KMS-11 (cell line): ENCODE results near the gene LARP1.

Experiments used
- H2AFZ ChIP-seq: fragments of 200-600 bp; sonication (generic); 2 replicates; pipeline ENCODE4 v1.6.1; 2016; ENCODE audit warnings: antibody characterized with exemption, mixed run types, low read depth
- H3K27ac ChIP-seq: fragments of 200-600 bp; sonication (generic); 2 replicates; pipeline ENCODE4 v1.6.1; 2016; ENCODE audit warnings: mild to moderate bottlenecking, mixed run types
- H3K27me3 ChIP-seq: fragments of 200-600 bp; sonication (generic); 2 replicates; pipeline ENCODE4 v1.6.1; 2017; ENCODE audit warnings: mild to moderate bottlenecking, low read depth, mixed run types, moderate library complexity; ENCODE audit not compliant: insufficient read depth
- H3K36me3 ChIP-seq: fragments of 200-600 bp; sonication (generic); 2 replicates; pipeline ENCODE4 v1.6.1; 2017; ENCODE audit warnings: mild to moderate bottlenecking, mixed run types; ENCODE audit not compliant: insufficient read depth
- H3K4me1 ChIP-seq: fragments of 200-600 bp; sonication (generic); 2 replicates; pipeline ENCODE4 v1.6.1; 2016; ENCODE audit warnings: mild to moderate bottlenecking, low read depth, mixed run types; ENCODE audit not compliant: poor library complexity, severe bottlenecking
- H3K4me2 ChIP-seq: fragments of 200-600 bp; sonication (generic); 2 replicates; pipeline ENCODE4 v1.7.0; 2016; ENCODE audit warnings: mild to moderate bottlenecking, mixed run types
- H3K4me3 ChIP-seq: fragments of 200-600 bp; sonication (generic); IDR thresholded peaks from 2 replicates; pipeline ENCODE4 v1.6.1; 2017; ENCODE audit warnings: low read depth, low read length, mixed read lengths; ENCODE audit not compliant: insufficient read depth
- H3K79me2 ChIP-seq: fragments of 200-600 bp; sonication (generic); 2 replicates; pipeline ENCODE4 v1.6.1; 2016; ENCODE audit warnings: low read depth, mixed run types; ENCODE audit not compliant: insufficient read depth
- H3K9ac ChIP-seq: fragments of 200-600 bp; sonication (generic); 2 replicates; pipeline ENCODE4 v1.6.1; 2016; ENCODE audit warnings: mild to moderate bottlenecking, mixed run types
- H4K20me1 ChIP-seq: fragments of 200-600 bp; sonication (generic); 2 replicates; pipeline ENCODE4 v1.6.1; 2016; ENCODE audit warnings: mild to moderate bottlenecking, mixed run types; ENCODE audit not compliant: insufficient read depth
- CTCF ChIP-seq: fragments of 200-600 bp; sonication (generic); conservative IDR thresholded peaks from 2 replicates; pipeline ENCODE4 v1.6.1; 2017; ENCODE audit warnings: low read depth, mild to moderate bottlenecking, antibody characterized with exemption, low read length, moderate library complexity, mixed read lengths

The LARP1 gene

GRCh38 chr5:154722936-154723335, 32.2 kb upstream of the LARP1 start:
- H3K79me2 ChIP-seq, result no peaks in the 10 kb centered on the region
- H3K4me3 ChIP-seq, result no peak overlapping the region
- no peaks in the 10 kb centered on the region for H3K4me1 ChIP-seq
- no peak overlapping the region for H3K9ac ChIP-seq
- H3K4me2 ChIP-seq, result no peak overlapping the region
- no peak overlapping the region for H2AFZ ChIP-seq
- no peaks in the 10 kb centered on the region for H3K27me3 ChIP-seq
- no peaks in the 10 kb centered on the region for H4K20me1 ChIP-seq
- H3K27ac ChIP-seq, result no peak overlapping the region
- H3K36me3 ChIP-seq, result no peaks in the 10 kb centered on the region
- no peak for TF ChIP-seq CTCF

GRCh38 chr5:154723740-154724505, 31.3 kb upstream of the LARP1 start:
- Histone ChIP-seq H3K4me1 (no peaks in the 10 kb centered on the region), H3K9ac (no peak overlapping the region)

DNA sequence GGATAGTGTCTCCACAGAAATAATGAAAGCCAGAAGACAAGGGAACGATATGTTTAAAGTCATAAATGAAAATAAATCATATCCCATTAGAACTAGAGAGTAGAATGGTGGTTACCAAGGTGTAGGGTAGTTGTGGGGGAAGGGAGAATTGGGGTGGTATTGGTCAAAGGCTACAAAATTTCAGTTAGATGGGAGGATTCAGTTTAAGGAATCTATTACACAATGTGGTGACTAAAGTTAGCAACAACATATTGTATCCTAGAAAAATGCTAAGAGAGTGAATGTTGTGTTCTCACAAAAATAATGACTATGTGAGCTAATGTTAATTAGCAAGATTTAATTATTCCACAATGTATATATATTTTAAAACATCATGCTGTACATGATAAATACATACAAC, 27.8 kb upstream of the LARP1 start:
- Histone ChIP-seq H3K36me3 (no peaks in the 10 kb centered on the region), H3K79me2 (no peaks in the 10 kb centered on the region), H3K4me2 (no peak overlapping the region), H3K27me3 (no peaks in the 10 kb centered on the region), H4K20me1 (no peaks in the 10 kb centered on the region), H3K4me1 (no peaks in the 10 kb centered on the region), H2AFZ (no peak overlapping the region), H3K4me3 (no peak overlapping the region), H3K27ac (no peak overlapping the region), H3K9ac (no peak overlapping the region)
- no peak for TF ChIP-seq CTCF

More at GRCh38 chr5:154723740-154724505, 31.3 kb upstream of the LARP1 start:
- H2AFZ ChIP-seq, result no peak overlapping the region
- no peaks in the 10 kb centered on the region for H3K27me3 ChIP-seq
- TF ChIP-seq CTCF, result no peak
- H4K20me1 ChIP-seq, result no peaks in the 10 kb centered on the region
- H3K79me2 ChIP-seq, result no peaks in the 10 kb centered on the region
- no peak overlapping the region for H3K4me3 ChIP-seq
- no peak overlapping the region for H3K27ac ChIP-seq
- no peak overlapping the region for H3K4me2 ChIP-seq
- no peaks in the 10 kb centered on the region for H3K36me3 ChIP-seq

DNA sequence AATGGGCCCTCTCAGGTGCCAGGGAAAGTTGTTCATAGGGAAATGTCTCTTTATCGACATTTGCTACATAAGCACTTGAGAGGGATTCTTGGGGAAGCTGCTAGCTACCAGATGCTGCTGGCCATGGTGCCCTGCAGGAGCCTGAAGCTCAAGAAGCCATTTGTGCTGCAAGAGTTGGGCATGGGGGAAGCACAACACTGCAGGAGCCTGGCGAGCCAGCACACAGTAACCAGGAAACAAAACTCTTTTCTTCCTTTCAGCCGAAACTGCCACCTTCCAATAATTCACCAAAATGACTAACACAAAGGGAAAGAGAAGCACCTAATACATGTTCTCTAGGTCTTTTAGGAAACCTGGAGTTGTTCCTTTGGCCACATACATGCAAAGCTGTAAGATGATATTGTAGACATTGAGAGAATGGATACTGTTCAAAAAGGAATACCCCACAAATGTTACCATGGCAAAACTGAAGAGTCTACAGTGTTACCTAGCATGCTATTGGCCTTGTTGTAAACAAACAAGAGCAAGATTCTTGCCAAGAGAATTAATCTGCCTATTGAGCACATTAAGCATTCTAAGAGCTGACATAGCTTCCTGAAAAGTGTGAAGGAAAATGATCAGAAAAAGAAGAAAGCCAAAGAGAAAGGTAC, 26.1 kb upstream of the LARP1 start:
- no peak overlapping the region for H2AFZ ChIP-seq
- no peak overlapping the region for H3K27ac ChIP-seq
- TF ChIP-seq CTCF, result no peak
- no peak overlapping the region for H3K4me3 ChIP-seq
- H4K20me1 ChIP-seq, result no peaks in the 10 kb centered on the region
- no peak overlapping the region for H3K9ac ChIP-seq
- H3K27me3 ChIP-seq, result no peaks in the 10 kb centered on the region
- H3K36me3 ChIP-seq, result no peaks in the 10 kb centered on the region
- H3K79me2 ChIP-seq, result no peaks in the 10 kb centered on the region
- H3K4me2 ChIP-seq, result no peak overlapping the region
- no peaks in the 10 kb centered on the region for H3K4me1 ChIP-seq
